ENCODE data around the gene ANXA3.

- TF ChIP-seq CTCF (IDR thresholded peaks at IDR 0.05) (no peak), POLR2A (IDR thresholded peaks at IDR 0.05) (no peak)
Measured at GRCh38 chr4:78601013-78601412, 49.4 kb downstream of the ANXA3 start.
